ENCODE measurements around the gene TBXAS1.

TBXAS1 gene

DNA sequence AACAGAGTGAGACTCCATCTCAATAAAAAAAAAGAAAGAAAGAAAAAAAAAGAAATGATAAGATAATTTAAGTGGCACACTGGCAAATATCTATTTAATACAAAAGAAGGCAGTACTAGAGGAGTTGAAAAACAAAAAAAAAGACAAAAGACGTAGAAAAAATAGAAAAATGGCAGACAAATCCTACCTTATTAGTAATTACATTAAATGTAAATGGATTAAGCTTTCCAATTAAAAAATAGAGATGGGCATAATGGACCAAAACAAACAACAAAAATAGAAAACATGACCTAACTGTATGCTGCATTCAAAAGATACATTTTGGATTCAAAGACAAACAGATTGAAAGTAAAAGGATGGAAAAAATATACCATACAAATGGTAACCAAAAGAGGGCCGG is 239.0 kb downstream of the TBXAS1 start:
- TF ChIP-seq, protein P1, sequence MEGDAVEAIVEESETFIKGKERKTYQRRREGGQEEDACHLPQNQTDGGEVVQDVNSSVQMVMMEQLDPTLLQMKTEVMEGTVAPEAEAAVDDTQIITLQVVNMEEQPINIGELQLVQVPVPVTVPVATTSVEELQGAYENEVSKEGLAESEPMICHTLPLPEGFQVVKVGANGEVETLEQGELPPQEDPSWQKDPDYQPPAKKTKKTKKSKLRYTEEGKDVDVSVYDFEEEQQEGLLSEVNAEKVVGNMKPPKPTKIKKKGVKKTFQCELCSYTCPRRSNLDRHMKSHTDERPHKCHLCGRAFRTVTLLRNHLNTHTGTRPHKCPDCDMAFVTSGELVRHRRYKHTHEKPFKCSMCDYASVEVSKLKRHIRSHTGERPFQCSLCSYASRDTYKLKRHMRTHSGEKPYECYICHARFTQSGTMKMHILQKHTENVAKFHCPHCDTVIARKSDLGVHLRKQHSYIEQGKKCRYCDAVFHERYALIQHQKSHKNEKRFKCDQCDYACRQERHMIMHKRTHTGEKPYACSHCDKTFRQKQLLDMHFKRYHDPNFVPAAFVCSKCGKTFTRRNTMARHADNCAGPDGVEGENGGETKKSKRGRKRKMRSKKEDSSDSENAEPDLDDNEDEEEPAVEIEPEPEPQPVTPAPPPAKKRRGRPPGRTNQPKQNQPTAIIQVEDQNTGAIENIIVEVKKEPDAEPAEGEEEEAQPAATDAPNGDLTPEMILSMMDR (IDR thresholded peaks at IDR 0.05; ENCODE audit: low read depth, low read length, missing control alignments): no peak
- H3K4me3 ChIP-seq (ENCODE audit: low read depth, low read length): no peak overlapping the region
- DNase-seq (ENCODE audit: low read depth): no peak
- in situ Hi-C loops (cut with HindIII; ENCODE audit: low sequenced_read_pairs): no loop called here

DNA sequence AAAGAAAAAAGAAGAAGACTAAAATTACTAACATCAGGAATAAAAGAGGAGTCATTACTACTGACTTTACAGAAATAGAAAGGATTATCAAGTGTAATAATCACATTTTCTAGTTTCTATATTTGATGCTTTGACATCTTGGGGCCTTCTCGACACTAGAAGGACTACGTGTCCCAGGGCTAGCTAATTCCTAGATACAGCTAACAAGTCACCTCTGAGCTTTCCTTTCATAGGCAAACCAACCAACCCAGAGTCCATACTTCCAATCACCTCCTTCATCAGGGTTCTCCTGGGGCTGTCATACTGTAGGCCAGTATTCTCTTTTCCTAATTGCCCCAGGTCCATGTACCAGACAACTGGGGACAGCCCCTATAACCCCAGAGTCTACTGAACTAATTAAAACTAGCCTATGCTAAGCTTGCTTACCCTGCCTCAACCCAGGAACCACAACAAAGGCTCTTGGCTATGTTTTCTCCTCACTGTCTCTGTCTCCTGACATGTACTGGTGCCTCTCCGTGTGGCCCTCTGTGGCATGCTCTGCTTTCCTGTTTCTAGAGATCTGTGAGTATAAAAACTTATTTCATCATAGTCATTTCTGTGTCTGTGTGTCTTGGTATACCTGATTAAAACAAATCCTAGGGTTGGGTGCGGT is 240.4 kb downstream of the TBXAS1 start:
- no peak for DNase-seq (ENCODE audit: low read depth)
- TF ChIP-seq, protein P1 (IDR thresholded peaks at IDR 0.05; ENCODE audit: low read depth, low read length, missing control alignments): no peak
- in situ Hi-C loops (cut with HindIII; ENCODE audit: low sequenced_read_pairs): no loop called here
- H3K4me3 ChIP-seq (ENCODE audit: low read depth, low read length): no peak overlapping the region
